T1000 (cell line): ENCODE data around the gene CCDC39.

Experiments
- DNase-seq: peaks from one replicate; lab custom pipeline; 2025; ENCODE audit warnings: mixed read lengths; lab: John Stamatoyannopoulos, UW

Gene CCDC39

GRCh38 chr3:180679178-180680096 lies at the start of gene CCDC39:
CCDC39 (minus strand) TSS chr3:180679489; CDS start chr3:180679380, 109 bp downstream.
- peak; percentile 71 for DNase-seq

- DNase-seq: no peak
These were observed 40.7 kb upstream of the CCDC39 start for GRCh38 chr3:180720012-180720411.

GRCh38 chr3:180707896-180708295 lies 28.6 kb upstream of the CCDC39 start:
- no peak for DNase-seq

- no peak for DNase-seq
These were observed 26.3 kb upstream of the CCDC39 start for GRCh38 chr3:180705619-180706018.

GRCh38 chr3:180704532-180704931 lies 25.2 kb upstream of the CCDC39 start:
- DNase-seq: no peak

GRCh38 chr3:180700941-180701340 lies 21.7 kb upstream of the CCDC39 start:
- DNase-seq: no peak

GRCh38 chr3:180698760-180699270 lies 19.5 kb upstream of the CCDC39 start:
- DNase-seq: no peak

GRCh38 chr3:180694321-180694720 lies 15.0 kb upstream of the CCDC39 start:
- DNase-seq: no peak

- DNase-seq: no peak
These were observed 14.4 kb upstream of the CCDC39 start for GRCh38 chr3:180693656-180694055.

- no peak for DNase-seq
These were observed 10.8 kb upstream of the CCDC39 start for GRCh38 chr3:180690061-180690460.

GRCh38 chr3:180684807-180685206 lies 5.5 kb upstream of the CCDC39 start:
- DNase-seq: no peak

- no peak for DNase-seq
These were observed 4.5 kb upstream of the CCDC39 start for GRCh38 chr3:180683816-180684215.

- no peak for DNase-seq
These were observed 775 bp upstream of the CCDC39 start for GRCh38 chr3:180680097-180680430.

- DNase-seq: no peak
These were observed 1.1 kb downstream of the CCDC39 start for GRCh38 chr3:180678231-180678630.

GRCh38 chr3:180661444-180661843 lies 17.8 kb downstream of the CCDC39 start:
- DNase-seq: no peak

GRCh38 chr3:180657094-180657493 lies 22.2 kb downstream of the CCDC39 start:
- no peak for DNase-seq

GRCh38 chr3:180656406-180656805 lies 22.9 kb downstream of the CCDC39 start:
- no peak for DNase-seq

GRCh38 chr3:180646187-180646790 lies 33.0 kb downstream of the CCDC39 start:
- DNase-seq: no peak

GRCh38 chr3:180640987-180641386 lies 38.3 kb downstream of the CCDC39 start:
- no peak for DNase-seq

- DNase-seq: no peak
These were observed 45.6 kb downstream of the CCDC39 start for GRCh38 chr3:180633722-180634121.

- no peak for DNase-seq
These were observed 48.0 kb downstream of the CCDC39 start for GRCh38 chr3:180631317-180631716.

- no peak for DNase-seq
These were observed 48.9 kb downstream of the CCDC39 start for GRCh38 chr3:180630371-180630770.

- DNase-seq: no peak
These were observed 52.4 kb downstream of the CCDC39 start for GRCh38 chr3:180626844-180627243.
